T1000 (cell line): ENCODE data around the gene TRAK1.
A peak's percentile ranks its signal among the peaks of the same experiment; 100 is the strongest.

Source experiments
- DNase-seq: peaks from one replicate; lab custom pipeline; 2025; ENCODE audit warnings: mixed read lengths; lab: John Stamatoyannopoulos, UW

TRAK1 gene

DNA sequence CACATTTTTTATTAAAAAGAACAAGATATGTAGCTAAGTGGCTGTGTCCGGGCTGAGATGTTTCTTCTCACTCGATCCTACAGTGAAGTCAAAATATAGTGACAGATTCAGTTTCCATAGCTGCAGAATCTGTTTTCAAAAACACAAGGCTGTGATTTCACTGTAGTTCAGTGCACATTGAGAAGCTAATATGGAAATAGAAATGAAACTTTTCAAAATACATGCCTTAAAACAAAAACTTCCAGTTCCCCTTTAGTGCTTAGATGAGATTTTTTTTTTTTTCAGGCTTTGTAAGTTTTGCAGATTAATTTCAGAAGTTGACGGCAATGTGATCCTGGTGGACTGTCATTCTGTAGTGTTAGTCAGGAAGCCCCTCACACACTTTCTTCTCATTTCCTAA, 23.8 kb upstream of the TRAK1 start:
- DNase-seq: no peak

DNA sequence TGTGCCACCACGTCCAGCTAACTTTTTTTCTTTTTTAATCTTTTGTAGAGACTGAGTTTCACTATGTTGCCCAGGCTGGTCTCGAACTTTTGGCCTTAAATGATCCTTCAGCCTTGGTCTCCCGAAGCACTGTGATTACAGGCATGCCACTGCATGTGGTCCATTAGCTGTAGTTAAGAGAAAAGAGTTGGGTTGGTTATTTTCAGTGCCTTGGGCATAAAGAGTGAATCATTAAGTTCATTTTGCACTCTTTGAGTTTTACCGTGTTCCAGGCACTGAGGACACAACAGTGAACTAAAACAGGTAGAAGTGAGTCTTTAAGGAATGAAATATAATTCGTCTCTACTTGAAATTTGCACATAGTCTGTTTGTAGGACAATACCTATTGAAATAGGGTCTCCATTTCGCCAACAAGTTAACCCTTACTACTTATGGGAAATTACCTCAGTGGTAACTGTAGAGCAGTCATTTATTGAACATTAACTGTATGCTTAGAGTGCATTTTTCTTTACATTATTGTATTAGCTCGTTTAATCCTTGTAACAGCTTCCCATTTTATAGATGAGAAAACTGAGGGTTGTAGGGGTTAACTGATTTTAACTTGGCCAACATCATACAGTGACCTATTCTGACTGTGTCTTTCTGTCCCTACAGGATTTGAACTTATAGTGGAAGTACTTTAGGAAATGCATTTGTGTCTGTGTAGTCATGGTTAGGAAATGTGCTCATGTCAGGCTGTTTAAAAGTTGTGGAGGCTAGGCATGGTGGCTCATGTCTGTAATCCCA, 22.7 kb upstream of the TRAK1 start:
- DNase-seq: no peak

DNA sequence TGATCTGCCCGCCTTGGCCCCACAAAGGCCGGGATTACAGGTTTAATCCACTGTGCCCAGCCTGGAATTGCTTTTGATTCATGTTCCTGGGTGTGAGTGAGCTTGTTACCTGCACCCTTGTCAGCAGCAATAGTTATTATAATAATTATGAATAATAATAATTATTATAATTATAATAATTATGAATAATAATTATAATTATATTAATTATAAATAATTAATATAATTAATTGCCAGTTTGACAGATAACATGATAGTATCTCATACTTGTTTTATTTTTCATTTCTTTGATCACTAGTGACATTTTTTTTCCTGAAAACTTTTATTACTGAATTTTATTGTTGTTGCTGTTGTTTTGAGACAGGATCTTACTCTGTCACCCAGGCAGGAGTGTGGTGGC, 21.1 kb upstream of the TRAK1 start:
- DNase-seq: no peak

DNA sequence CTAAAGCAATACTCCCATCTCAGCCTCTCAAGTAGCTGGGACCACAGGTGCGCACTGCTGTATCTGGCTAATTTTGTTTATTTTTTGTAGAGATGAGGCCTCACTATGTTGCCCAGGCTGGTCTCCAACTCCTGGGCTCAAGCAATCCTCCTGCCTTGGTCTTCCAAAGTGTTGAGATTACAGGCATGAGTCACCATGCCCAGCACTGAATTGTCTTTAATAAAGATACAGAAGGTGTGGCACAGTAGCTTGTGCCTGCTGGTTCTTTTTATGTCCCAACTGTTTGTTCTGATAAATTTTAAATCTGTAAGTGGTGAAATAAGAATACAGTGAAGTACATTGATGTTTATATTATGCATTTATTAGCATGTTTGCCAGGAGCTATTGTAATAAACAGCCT, 20.6 kb upstream of the TRAK1 start:
- no peak for DNase-seq

DNA sequence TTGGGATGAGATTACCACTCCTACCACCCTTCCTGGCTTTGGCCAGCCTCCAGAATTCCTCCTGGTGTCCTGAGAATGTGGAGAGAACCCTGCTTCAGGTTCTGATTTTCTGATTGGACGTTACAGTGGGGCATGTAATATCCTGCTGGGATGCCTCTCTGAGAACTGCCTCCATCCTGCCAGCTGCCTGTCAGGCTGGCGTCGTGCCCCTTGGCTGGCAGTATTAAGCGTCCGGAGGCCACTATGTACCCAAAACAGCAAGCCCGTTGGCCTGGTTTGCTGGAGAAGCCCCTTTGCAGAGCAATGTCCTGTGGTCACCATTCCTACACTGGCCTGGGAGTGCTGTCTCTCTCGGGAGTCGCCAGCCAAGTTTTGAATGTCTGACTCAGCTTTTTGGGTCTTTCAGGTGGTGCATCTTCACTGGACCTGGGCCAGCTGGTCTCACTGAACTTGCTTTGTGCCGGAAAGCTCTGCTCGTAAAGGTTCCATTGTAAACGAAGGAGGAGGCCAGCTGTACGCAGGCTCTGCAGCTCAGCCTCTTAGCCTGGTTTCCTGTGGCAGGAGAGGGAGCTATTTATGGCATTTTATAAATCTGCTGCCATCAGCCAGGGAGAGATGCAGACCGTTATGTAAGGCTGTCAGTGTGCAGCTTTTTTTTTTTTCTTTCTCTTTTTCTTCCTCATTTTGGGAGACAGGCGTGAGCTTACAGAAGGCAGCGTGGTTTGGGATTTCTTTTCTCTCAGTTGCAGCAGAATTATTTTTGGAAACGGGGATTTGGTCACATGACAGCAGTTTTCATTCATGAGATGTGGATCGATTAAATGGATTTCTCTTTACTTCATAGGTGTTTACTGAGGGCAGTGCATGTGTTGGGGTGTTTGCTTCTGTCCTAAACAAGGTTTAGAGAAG, 19.0 kb upstream of the TRAK1 start:
- peak; percentile 72 for DNase-seq

DNA sequence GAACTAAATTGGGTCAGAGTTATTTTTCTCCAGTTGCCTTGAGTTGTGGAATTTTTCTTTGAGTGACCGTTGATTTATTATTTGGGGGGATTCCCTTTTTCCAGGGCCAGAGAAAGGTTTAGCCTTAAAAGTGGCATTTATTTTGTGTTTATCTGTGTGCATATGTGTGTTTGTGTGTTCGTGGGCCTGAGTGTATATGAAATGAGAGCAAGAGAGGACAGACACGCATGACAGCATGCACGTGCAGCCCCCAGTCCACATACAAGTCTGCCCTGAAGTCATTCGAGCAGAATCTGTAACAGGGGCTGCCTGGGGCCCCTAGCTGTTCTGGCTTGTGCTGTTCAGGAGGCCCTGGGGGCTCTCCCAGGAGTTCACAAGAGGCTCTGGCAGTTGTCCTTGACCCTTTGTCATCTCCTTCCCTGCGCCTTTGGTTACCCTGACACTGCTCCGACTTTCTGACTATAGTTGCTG, 18.3 kb upstream of the TRAK1 start:
- no peak for DNase-seq

DNA sequence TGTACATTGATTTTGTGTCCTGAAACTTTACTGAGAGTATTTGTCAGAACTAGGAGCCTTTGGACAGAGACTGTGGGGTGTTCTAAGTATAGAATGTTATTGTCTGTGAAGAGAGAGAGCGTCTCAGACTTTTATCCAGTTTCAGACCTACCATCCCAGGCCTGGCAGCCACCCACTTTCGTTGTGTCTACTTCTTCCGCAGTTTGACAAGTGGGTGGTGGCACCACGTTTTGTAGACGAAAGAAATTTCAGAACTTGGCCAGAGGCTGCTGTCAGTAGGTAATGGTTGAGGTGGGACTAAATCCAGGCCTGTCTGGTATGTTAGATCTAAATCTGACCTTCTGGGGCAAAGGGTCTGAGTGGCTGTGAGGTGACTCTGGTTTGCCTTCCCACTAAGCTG, 13.4 kb upstream of the TRAK1 start:
- no peak for DNase-seq

DNA sequence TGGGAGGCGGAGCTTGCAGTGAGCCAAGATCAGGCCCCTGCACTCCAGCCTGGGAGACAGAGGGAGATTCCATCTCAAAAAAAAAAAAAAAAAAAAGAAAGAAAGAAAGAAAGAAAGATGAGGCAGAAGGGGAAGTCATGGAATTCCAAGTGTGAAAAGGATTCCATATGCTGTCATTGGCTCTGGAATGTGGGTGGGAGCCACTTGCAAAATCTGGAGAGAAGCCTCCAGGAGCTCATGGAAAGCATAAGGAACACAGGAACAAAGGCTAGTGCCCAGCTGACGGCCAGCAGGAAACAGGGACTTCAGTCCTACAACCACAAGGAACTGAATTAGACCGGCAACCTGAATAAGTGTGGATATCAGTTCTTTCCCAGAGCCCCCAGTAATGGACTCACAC, 12.5 kb upstream of the TRAK1 start:
- no peak for DNase-seq

DNA sequence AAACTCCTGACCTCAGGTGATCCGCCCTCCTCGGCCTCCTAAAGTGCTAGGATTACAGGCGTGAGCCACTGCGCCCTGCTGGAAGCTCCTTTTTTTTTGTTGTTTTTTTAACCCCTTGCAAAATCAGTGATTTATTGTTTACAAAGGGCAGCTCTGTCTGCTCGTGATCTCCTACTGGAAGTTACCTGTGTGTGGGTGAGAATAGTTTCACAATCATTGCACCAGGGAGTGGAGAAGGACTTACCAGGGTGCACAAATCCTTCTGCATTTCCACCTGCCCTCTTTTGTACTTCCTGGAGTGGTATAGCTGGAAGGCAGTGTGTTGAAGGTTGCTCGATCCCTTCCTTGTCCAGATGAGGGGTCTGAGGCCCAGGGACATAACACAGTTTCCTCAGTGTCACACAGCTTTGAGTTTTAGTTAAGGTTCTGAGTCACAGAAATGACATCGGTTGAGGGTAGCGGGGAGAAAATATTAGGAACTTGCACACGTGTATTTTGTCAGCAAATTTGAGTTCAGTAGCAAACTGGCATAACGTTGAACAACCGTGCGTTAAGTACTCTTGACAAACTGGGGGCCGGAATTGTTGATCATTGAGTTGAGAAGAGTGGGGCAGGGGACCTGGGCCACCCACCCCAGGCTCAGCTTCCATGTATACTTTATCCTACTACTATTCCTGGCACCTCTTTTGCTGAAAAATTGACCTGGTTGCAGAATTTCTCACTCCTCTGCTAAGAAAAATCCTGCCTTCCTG, 11.3 kb upstream of the TRAK1 start:
- DNase-seq: no peak

DNA sequence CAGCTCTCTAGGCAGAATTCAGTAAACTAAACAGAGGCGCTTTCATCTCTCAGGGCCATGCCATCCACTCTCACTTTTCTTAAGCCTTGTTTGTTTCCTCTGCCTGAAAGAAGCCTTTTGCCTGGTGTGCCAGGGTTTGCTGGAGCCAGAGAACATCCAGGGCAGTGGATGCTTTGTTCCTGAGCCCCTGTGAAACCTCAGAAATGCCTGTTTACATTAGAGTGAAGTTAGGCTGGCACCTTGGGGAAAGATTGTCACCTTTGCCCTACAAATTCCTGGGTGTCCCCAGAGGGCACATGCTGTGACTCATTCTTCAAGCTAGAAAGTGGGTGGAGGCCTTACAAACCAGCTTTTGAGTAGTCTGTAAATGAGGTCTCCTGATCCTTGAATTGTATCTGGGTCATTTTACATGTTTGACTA, 10.7 kb upstream of the TRAK1 start:
- peak; percentile 85 for DNase-seq

DNA sequence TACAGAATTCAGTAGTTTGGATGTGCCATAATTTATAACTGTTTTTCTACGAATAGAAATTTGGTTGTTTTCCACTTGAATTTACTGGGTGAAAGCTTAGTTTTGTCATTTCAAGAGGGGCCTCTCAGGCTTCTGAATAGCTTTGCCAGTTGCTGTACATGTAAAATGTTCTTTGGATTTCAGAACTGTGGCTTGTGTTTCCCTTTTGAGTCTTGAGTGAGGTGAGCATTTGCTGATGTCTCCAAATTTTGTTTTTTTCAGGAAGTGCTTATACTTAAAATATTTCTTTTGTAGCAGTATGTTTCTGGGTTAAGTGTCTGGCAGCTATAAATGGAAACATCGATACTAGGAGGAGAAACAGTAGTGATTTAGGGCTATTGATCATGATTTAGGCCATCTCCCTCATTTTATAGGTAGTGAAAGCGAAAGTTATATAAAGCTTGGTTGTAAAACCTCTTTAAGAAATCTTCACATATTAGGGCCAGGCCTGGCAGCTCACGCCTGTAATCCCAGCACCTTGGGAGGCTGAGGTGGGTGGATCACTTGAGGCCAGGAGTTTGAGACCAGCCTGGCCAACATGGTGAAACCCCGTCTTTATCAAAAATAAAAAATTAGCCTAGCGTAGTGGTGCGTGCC, 9.2 kb upstream of the TRAK1 start:
- DNase-seq: no peak

DNA sequence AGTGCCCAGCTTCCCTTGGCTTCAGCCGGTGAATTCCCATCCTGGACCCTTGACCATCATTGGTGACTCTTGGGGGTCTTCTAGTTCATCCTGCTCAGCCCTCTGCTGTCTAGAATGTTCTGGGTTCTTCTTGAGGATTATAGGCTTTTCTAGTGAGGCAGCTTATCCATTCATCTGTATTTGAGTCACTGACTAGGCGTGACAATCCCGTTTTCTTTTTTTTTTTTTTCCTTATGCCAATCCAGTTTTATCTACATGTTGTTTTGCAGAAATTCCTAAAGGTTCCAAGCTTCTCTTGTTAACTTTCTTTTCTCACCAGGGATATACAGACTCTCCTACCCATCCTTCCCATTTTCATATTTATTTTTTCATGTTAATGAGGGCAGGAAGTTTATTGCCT, 6.6 kb upstream of the TRAK1 start:
- no peak for DNase-seq

DNA sequence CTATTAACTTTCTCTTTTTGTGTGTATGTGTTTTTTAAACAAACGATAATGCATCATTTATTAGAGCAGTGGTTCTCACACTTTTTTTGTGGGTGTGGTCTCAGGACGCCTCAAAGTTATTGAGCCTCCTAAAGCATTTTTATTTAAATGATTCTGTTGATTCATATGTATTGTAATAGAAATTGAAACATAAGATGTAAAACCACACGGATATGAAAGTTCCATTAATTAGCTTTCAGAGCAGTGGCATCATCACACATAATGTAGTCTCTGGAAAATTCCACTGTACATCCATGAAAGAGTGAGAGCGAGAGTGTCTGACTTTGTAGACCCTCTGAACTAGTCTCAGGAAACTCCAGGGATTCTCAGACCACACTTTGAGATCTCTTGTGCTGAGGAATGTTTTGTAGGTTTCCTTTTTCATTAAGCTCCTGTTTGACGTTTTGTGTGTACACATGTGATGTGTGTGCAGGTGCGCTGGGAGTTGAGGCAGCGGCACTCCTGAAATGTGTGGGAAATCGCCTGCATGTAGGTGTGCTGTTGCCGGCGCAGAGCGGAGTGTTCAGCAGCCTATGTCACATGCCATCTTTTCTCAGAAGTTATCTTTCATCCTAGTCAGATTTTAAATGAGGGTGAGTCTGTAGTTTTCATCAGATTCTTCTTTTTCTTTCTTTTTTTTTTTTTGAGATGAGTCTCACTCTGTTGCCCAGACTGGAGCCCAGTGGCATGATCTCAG, 5.3 kb upstream of the TRAK1 start:
- DNase-seq: no peak

DNA sequence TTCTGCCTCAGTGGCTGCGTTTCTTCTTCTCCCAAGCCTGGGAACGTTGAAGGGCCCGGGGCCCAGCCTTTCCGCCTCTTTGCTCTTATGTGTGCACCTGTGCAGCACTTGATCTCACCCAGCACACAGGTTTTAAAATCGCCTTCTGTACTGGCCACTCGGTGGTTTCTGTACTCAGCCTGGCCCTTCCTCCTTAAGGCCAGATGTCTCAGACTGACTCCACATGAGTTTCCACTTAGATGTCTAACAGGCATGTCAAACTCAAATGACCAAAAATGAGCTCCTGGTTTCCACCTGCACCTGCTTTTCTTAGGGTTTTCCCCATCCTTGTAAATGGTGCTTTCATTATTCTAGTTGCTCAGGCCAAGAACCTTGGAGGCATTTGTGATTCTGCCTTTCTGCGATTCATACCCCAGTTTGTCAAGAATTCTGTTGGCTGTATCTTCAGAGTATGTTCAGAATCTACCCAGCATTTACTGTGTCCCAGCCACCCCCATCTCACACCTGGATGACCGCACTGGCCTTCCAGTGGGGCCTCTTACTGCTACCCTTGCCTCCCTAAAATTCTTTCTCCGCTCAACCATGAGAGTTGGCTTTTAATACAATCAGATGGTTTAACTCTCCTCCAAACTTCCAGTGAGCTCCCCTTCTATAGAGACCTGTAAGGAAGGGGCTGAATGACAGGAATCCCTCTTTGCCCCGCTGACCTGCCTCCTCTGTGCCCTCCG, 2.2 kb upstream of the TRAK1 start:
- no peak for DNase-seq

DNA sequence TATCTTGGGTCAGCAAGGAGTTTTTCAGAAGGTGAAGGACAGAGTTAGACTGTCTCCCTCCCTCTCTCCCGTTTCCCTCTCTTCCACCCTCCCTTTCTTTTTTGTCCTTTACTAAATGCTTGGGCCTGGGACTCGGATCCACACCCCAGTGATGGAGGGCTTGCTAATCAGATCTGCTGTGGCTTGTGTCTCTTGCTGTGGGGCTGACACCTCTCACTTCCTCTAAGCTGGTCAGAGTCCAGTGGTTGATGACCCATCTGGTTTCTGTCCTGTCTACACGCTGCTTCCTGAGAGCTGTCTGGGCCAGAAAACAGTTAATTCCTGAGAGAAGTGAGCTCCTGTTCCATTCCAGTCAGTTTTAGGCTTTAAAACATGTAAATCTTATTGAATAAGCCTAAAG, 849 bp downstream of the TRAK1 start:
- no peak for DNase-seq

DNA sequence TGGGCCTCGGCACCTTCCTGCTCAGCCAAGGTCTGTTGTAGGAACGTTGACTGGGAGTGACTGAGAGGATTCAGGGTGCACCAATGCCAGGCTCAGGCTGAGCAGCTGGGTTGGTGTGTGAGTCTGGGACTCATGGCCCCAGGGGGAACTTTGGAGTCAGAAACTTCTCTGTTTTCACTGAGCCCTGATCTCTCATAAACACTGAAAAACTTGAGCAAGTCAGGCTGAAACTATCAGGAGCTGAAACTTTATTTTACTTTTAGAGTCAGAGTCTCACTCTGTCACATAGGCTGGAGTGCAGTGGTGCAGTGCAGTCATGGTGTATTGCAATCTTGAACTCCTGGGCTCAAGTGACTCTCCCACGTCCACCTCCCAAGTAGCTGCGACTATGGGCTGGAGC, 3.0 kb downstream of the TRAK1 start:
- no peak for DNase-seq

DNA sequence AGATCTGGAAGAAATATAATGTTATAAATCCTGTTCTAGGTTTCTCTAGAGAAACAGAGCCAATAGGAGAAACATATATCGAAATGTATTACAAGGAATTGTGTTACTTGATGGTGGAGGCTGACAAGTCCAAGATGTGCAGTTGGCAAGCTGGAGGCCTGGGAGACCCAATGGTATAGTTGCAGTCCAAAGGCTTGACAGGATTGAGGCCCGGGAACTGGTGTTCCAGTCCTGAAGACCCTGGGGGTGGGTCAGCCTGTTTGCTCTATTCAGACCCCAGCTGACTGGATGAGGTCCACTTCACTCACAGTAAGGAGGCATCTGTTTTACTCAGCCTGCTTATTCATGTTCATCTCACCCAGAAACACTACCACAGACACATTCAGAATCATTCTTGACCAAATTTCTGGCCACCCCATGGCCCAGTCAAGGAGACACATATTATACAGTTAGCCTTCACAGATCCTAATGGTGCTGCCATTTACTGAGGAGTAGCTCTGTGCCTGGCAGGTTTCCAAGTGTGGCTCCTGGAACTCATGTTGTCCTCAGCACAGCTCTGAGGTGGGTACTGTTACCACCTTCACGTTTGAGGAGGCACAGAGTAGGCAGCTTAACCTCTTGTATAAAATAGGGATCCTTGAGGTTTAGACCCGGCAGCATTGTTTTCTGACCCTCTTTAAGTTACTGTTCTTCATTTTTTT, 3.7 kb downstream of the TRAK1 start:
- no peak for DNase-seq

DNA sequence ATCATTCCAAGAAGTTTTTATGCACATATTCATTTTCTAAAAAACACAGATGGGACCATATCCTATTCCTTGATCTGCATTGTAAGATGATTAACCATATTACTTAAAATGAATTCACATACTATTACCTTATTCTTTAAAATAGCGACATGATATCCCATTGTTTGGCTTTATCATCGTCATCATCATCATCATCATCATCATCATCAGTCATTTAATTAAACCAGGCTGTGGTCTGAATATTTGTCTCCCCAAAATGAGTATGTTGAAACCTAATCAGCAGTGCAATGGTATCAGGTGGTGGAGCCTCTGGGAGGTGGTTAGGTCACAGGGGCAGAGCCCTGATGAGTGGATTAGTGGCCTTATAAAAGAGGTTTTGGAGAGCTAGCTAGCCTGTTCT, 4.4 kb downstream of the TRAK1 start:
- DNase-seq: no peak

DNA sequence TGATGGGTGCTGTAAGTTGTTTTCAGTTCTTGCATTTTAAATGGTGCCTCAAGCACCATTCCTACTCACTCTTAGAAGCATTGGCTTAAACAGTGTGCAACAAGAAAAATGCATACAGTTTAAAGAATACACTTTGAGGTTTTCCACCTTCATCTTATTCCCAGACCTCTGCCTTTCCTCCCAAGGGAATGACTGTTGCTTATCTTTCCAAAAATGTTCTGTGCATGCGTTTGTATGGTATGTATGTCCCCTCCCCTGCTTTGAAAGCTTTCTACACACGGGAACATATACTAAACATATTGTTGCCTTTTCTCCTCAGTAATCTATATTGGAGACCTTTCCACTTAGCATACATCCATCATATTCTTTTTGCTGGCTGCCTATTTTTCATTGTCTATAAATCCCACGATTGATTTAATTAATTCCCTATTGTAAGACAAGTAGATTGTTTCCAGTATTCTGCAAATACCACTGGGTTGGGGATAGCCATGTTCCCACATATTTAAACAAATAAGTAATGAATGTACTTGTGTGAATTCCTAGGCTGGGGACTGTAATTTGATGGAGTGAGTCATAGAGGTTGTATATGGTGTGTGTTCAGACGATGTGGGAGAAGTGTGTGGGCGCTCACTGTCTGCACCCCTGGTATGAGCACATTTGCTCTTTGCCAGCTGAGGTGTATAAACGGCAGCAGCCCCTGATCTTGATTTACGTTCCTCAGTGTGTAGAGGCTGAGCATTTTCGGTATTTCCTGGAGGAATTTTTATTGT, 5.8 kb downstream of the TRAK1 start:
- DNase-seq: no peak
